ENCODE results near the gene TMEM151B.

The TMEM151B gene

GRCh38 chr6:44312901-44313788, 42.9 kb downstream of the TMEM151B start, which contains the start of gene AARS2:
Gene AARS2 (minus strand): TSS chr6:44313347. CDS start chr6:44313323, 24 bp downstream.
- TF ChIP-seq CTCF (IDR thresholded peaks at IDR 0.05), result peak; percentile 94

DNA sequence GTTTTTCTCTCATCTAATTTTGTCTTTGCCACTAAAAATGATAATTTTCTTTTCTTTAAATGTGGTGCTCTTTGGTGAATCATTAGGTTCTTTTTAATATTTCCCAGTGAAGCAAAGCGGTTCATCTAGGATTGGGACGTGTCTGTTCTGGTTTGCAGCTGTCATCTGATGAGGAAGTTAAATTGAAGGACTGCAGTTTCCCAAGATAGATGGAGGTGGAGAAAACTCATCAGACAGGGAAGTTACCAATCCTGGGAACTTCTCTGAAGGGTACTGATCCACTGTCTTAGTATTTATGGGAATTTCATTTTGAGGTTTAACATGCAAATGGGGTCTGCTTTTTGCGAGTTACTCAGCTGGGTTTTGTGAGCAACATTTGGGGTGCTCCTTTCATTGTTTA, 45.3 kb downstream of the TMEM151B start:
- TF ChIP-seq CTCF (IDR thresholded peaks at IDR 0.05), result no peak

GRCh38 chr6:44315951-44316350, 45.7 kb downstream of the TMEM151B start:
- TF ChIP-seq CTCF (IDR thresholded peaks at IDR 0.05), result no peak

GRCh38 chr6:44316481-44316880, 46.2 kb downstream of the TMEM151B start:
- TF ChIP-seq CTCF (IDR thresholded peaks at IDR 0.05), result no peak

- TF ChIP-seq CTCF (IDR thresholded peaks at IDR 0.05), result no peak
These were observed 51.0 kb downstream of the TMEM151B start for GRCh38 chr6:44321210-44321609.

- no peak for TF ChIP-seq CTCF (IDR thresholded peaks at IDR 0.05)
These were observed 56.8 kb downstream of the TMEM151B start for GRCh38 chr6:44327096-44327495.

- no peak for TF ChIP-seq CTCF (IDR thresholded peaks at IDR 0.05)
These were observed 57.5 kb downstream of the TMEM151B start for GRCh38 chr6:44327760-44328159.
